ENCODE data around the gene KCNK16. TPM values are rescaled to one million over a fixed set of nuclear protein-coding genes. Genes with fewer than 3 reads are reported as not detected.

Gene KCNK16
- total and polyA plus RNA-seq, 2 experiments from 2014 or later = not detected

DNA sequence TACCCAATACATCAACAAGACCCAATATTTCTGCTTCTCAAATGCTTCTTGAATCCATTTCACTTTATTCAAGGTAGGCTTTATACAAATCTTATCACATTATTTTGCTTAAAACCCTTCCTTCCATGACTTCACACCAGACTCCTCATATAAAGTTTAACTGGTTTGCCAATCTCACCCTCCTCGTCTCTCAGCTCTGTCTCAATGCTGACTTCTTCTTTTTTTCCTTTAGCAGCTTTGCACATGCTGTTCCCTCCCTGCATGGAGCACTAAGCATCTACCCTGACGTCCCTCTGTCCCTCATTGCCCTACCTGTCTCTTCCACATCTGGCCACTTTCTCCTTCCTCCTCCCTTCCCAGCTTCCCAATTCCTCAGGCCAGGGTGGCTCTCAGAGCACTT is 39.7 kb downstream of the KCNK16 start:
- Histone ChIP-seq H3K36me3 (replicated peaks; ENCODE audit: insufficient read depth, low read depth) (no peaks in the 10 kb centered on the region), H3K4me3 (no peak overlapping the region), H3K4me1 (ENCODE audit: insufficient read depth) (no peaks in the 10 kb centered on the region), H3K27me3 (peaks cover 22% of the 10 kb centered on the region), H3K9me2 (replicated peaks; ENCODE audit: insufficient read depth) (no peaks in the 10 kb centered on the region), H3K9me3 (ENCODE audit: low read depth) (no peaks in the 10 kb centered on the region), H2AFZ (no peak overlapping the region), H3K79me2 (no peaks in the 10 kb centered on the region), H3K27ac (no peak overlapping the region), H3K4me2 (no peak overlapping the region), H4K20me1 (ENCODE audit: insufficient read depth, poor library complexity, severe bottlenecking) (no peaks in the 10 kb centered on the region)
- WGBS (ENCODE audit: low lambda C conversion rate, missing lambda C conversion rate) = 59% methylated on average over 2 of the region's 2 CpGs
- TF ChIP-seq, protein P1, sequence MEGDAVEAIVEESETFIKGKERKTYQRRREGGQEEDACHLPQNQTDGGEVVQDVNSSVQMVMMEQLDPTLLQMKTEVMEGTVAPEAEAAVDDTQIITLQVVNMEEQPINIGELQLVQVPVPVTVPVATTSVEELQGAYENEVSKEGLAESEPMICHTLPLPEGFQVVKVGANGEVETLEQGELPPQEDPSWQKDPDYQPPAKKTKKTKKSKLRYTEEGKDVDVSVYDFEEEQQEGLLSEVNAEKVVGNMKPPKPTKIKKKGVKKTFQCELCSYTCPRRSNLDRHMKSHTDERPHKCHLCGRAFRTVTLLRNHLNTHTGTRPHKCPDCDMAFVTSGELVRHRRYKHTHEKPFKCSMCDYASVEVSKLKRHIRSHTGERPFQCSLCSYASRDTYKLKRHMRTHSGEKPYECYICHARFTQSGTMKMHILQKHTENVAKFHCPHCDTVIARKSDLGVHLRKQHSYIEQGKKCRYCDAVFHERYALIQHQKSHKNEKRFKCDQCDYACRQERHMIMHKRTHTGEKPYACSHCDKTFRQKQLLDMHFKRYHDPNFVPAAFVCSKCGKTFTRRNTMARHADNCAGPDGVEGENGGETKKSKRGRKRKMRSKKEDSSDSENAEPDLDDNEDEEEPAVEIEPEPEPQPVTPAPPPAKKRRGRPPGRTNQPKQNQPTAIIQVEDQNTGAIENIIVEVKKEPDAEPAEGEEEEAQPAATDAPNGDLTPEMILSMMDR (IDR thresholded peaks at IDR 0.05; ENCODE audit: poor library complexity) = no peak
- no peak for TF ChIP-seq EZH2 (IDR thresholded peaks at IDR 0.05; ENCODE audit: borderline replicate concordance)
- TF ChIP-seq EZH2phosphoT487 (IDR thresholded peaks at IDR 0.05; ENCODE audit: low read depth, severe bottlenecking, unreplicated experiment) = no peak
- DNase-seq (ENCODE audit: low spot score) = no peak

DNA sequence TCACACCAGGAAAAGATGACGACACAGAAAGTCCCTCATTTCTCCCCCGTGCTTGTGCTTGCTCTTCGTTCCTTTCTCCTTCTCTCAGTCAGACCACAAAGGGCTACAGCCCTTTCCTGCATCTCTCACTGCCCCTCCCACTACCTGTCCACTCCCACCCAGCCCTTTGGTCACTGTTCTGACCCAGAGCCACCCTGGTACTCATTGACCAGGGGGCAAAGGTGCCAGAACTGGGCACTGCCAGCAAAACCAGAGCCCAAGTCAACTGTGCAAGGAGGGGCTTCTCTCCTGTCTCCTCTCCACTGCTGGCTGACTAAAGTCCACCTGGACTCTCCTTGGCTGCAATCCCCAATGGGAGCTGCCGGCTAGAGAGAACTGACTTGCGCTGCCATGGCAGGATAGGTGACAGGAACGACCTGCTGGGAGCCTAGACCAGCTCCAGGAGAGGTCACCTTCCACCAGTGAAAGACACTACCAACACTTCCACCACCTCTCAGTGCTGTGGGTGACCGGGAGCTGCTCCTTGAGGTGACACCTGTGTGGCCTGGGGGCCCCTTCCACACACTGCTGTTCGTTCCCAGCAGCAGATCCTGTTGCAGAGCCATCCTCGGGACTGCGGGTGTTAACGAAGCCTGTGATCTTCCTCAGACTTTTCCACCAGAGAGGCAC is 41.1 kb downstream of the KCNK16 start:
- WGBS (ENCODE audit: low lambda C conversion rate, missing lambda C conversion rate) = 81% methylated on average over 10 of the region's 11 CpGs
- Histone ChIP-seq H3K36me3 (replicated peaks; ENCODE audit: insufficient read depth, low read depth) (no peaks in the 10 kb centered on the region), H2AFZ (no peak overlapping the region), H3K27me3 (peaks cover 29% of the 10 kb centered on the region), H3K27ac (no peak overlapping the region), H4K20me1 (ENCODE audit: insufficient read depth, poor library complexity, severe bottlenecking) (no peaks in the 10 kb centered on the region), H3K4me3 (no peak overlapping the region), H3K4me1 (ENCODE audit: insufficient read depth) (no peaks in the 10 kb centered on the region), H3K79me2 (no peaks in the 10 kb centered on the region), H3K9me3 (ENCODE audit: low read depth) (no peaks in the 10 kb centered on the region), H3K9me2 (replicated peaks; ENCODE audit: insufficient read depth) (no peaks in the 10 kb centered on the region), H3K4me2 (no peak overlapping the region)
- TF ChIP-seq EZH2phosphoT487 (IDR thresholded peaks at IDR 0.05; ENCODE audit: low read depth, severe bottlenecking, unreplicated experiment) (no peak), EZH2 (IDR thresholded peaks at IDR 0.05; ENCODE audit: borderline replicate concordance) (no peak)
- TF ChIP-seq, protein P1 (IDR thresholded peaks at IDR 0.05; ENCODE audit: poor library complexity) = no peak
- DNase-seq (ENCODE audit: low spot score) = no peak

DNA sequence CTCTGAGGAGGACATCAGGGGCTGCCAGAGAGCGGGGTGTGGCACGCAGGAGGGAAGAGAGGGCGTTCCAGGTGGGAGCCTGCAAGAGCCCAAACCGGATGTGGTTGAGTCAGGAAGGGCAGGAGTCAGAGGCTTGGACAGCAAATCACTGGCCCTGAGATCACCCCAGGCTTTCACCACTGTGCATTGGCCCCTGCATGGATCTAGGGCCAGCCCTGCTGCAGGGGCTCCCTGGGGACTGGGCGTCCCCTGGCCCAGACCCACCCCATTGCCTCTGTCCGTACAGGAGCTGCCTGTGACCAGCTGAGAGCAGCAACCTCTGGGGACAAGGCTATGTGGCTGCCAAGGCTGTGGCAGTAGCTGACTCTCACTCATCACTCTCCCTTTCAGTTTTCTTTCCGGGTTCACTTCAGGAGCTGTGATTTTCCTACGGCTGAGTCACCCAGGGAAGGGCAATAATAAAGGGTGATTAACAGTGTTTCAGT is 42.2 kb downstream of the KCNK16 start:
- WGBS (ENCODE audit: low lambda C conversion rate, missing lambda C conversion rate) = 70% methylated on average over 8 of the region's 8 CpGs
- H3K4me1 ChIP-seq (ENCODE audit: insufficient read depth) = no peaks in the 10 kb centered on the region
- no peaks in the 10 kb centered on the region for H4K20me1 ChIP-seq (ENCODE audit: insufficient read depth, poor library complexity, severe bottlenecking)
- no peaks in the 10 kb centered on the region for H3K9me2 ChIP-seq (replicated peaks; ENCODE audit: insufficient read depth)
- H3K4me2 ChIP-seq = no peak overlapping the region
- no peaks in the 10 kb centered on the region for H3K79me2 ChIP-seq
- H3K4me3 ChIP-seq = no peak overlapping the region
- peaks cover 33% of the 10 kb centered on the region for H3K27me3 ChIP-seq
- H3K36me3 ChIP-seq (replicated peaks; ENCODE audit: insufficient read depth, low read depth) = no peaks in the 10 kb centered on the region
- DNase-seq (ENCODE audit: low spot score) = peak; percentile 68
- TF ChIP-seq EZH2 (IDR thresholded peaks at IDR 0.05; ENCODE audit: borderline replicate concordance) = no peak
- TF ChIP-seq EZH2phosphoT487 (IDR thresholded peaks at IDR 0.05; ENCODE audit: low read depth, severe bottlenecking, unreplicated experiment) = peak; percentile 74
- no peak overlapping the region for H2AFZ ChIP-seq
- no peaks in the 10 kb centered on the region for H3K9me3 ChIP-seq (ENCODE audit: low read depth)
- no peak overlapping the region for H3K27ac ChIP-seq

DNA sequence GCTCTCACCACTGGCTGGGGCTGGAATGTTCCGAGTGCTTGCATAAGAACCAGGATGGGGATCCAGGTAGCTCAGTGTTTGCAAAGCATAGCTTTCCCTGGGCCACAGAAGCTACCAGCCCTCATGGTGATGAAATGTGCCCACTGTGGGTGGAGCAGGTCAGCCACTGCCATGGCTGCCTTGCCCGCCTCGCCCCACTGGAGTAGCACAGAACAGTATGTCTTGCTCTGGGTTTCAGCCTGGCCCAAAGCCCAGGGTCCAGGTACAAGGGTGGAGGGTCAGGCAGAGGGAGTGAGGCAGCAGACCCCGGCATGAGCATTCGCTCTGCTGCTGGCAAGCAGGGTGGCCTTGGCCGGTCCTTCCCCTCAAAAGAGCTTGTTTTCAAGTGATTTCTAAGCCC is 43.0 kb downstream of the KCNK16 start:
- H3K79me2 ChIP-seq = no peaks in the 10 kb centered on the region
- H3K27me3 ChIP-seq = peaks cover 39% of the 10 kb centered on the region
- no peak overlapping the region for H3K4me2 ChIP-seq
- no peak overlapping the region for H3K27ac ChIP-seq
- no peaks in the 10 kb centered on the region for H3K4me1 ChIP-seq (ENCODE audit: insufficient read depth)
- H3K4me3 ChIP-seq = no peak overlapping the region
- 94% methylated on average over 6 of the region's 6 CpGs for WGBS (ENCODE audit: low lambda C conversion rate, missing lambda C conversion rate)
- no peak overlapping the region for H2AFZ ChIP-seq
- TF ChIP-seq EZH2 (IDR thresholded peaks at IDR 0.05; ENCODE audit: borderline replicate concordance) = no peak
- TF ChIP-seq, protein P1 (IDR thresholded peaks at IDR 0.05; ENCODE audit: poor library complexity) = no peak
- no peak for DNase-seq (ENCODE audit: low spot score)
- H3K9me2 ChIP-seq (replicated peaks; ENCODE audit: insufficient read depth) = no peaks in the 10 kb centered on the region
- H3K9me3 ChIP-seq (ENCODE audit: low read depth) = no peaks in the 10 kb centered on the region
- no peaks in the 10 kb centered on the region for H4K20me1 ChIP-seq (ENCODE audit: insufficient read depth, poor library complexity, severe bottlenecking)
- H3K36me3 ChIP-seq (replicated peaks; ENCODE audit: insufficient read depth, low read depth) = no peaks in the 10 kb centered on the region
